Skeletal muscle tissue (tissue), 4 donors: ENCODE results near the gene MSI2. TPM values are rescaled to one million over a fixed set of nuclear protein-coding genes. Genes with fewer than 3 reads are reported as not detected.

Experiments used
- H3K27ac ChIP-seq: one replicate; pipeline ENCODE4 v1.7.0; 2013; ENCODE audit warnings: mild to moderate bottlenecking, low read depth, low read length, inconsistent platforms
- H3K27me3 ChIP-seq, 3 donors: one replicate each; pipeline ENCODE4 v1.7.0; 2013; ENCODE audit warnings: low read length in 3 of 3; ENCODE audit not compliant: control insufficient read depth in 3 of 3, insufficient read depth in 3 of 3
- H3K36me3 ChIP-seq, 3 donors: one replicate each; pipeline ENCODE4 v1.7.0; 2013; ENCODE audit warnings: low read length in 3 of 3; ENCODE audit not compliant: control insufficient read depth in 3 of 3, insufficient read depth in 3 of 3
- H3K4me1 ChIP-seq, 3 donors: one replicate each; pipeline ENCODE4 v1.7.0; 2013; ENCODE audit warnings: low read length in 3 of 3, mild to moderate bottlenecking in 3 of 3; ENCODE audit not compliant: control insufficient read depth in 3 of 3, insufficient read depth in 3 of 3
- H3K4me3 ChIP-seq, 3 donors: one replicate each; pipeline ENCODE4 v1.7.0; 2013; ENCODE audit warnings: low read length in 3 of 3
- H3K9ac ChIP-seq, 3 donors: one replicate each; pipeline ENCODE4 v1.7.0; 2013; ENCODE audit warnings: low read length in 3 of 3, mild to moderate bottlenecking in 3 of 3, moderate library complexity in 2 of 3, low read depth in 1 of 3
- H3K9me3 ChIP-seq, 3 donors: one replicate each; pipeline ENCODE4 v1.7.0; 2013; ENCODE audit warnings: low read length in 3 of 3; ENCODE audit not compliant: control insufficient read depth in 3 of 3
- total RNA-seq: library from RNA; depleted of rRNA; stranded (reverse); fragments of >200 nt; gene quantifications from one replicate; pipeline ENCODE4 v1.2.3, GENCODE V29; 2014
- donor health status: Osteomylitis.

Gene MSI2
- total RNA-seq, 1 donor from 2014 or later = 20.4 TPM

- no peaks in the 10 kb centered on the region for H3K27me3 ChIP-seq
- no peak overlapping the region for H3K9ac ChIP-seq
- H3K36me3 ChIP-seq = no peaks in the 10 kb centered on the region
- no peak overlapping the region for H3K4me3 ChIP-seq
- no peak overlapping the region for H3K27ac ChIP-seq
- H3K9me3 ChIP-seq = no peaks in the 10 kb centered on the region
- peaks cover 52 to 69% (median 63%) of the 10 kb centered on the region in 3 donors for H3K4me1 ChIP-seq
Observed at GRCh38 chr17:57574040-57574513, 317.8 kb downstream of the MSI2 start.

DNA sequence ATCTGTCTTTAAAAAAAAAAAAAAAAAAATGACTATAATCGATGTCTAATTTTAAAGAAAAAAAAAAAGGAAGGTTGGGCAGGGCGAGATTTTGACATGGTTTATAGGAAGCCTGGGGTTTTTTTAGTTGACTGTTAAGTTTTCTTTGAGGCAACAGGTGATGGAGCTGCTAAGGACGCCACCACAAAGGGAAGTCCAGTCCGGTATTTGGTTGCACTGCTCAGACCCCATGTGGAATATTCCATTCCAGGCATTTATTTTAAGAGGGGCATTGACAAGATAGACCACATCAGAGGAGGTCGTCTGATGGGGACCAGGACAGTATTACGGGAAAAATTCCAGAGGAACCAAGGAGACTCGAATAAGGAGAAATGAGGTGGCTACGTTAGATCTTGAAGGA, 320.4 kb downstream of the MSI2 start:
- no peaks in the 10 kb centered on the region for H3K27me3 ChIP-seq
- H3K4me3 ChIP-seq = no peak overlapping the region
- H3K27ac ChIP-seq = no peak overlapping the region
- peaks cover 38 to 70% (median 56%) of the 10 kb centered on the region in 3 donors for H3K4me1 ChIP-seq
- no peaks in the 10 kb centered on the region for H3K36me3 ChIP-seq
- no peak overlapping the region for H3K9ac ChIP-seq
- no peaks in the 10 kb centered on the region for H3K9me3 ChIP-seq

DNA sequence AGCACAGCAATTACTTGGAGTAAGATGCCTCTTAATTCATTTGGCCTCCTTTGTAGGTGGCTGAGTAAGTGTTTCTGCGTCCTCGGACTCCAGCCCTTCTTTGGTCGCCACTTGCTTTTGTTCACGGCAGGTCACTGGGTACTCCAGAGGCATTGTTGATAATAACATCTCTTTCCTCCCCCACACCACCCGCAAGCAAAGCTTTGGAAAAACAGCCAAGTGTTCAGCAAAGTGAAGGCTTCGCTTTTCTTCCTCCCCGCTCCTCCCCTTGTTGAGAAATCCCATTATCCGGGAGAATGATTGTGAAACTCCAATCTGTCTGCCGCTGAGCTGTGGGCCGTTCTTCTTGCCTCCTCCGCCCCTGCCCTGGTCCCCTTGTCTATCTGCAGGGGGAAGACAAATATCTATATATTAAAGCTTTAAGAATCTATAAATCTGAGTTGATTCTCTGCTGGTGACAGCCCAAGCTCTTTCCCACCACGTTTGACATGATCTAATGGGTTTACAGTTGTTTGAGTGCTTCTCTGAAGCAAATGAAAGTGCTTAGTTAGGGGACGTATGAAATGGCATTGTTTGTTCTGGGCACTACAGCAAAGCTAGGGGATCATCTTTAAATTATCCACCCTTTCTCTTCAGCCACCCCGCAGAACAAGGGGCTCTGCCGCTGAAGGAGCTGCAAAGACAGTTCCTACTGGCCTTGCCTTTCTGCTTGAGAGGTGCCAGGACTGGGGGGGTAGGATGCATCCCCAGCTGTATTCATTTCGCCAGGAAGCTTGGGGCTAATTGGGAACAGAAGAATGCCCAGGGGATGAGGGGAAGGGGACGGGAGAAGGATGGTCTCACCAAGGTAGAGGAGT, 321.7 kb downstream of the MSI2 start:
- Histone ChIP-seq H3K9ac (peak overlapping the region in 2 of 3 donors; percentile 49 to 60), H3K27me3 (no peaks in the 10 kb centered on the region), H3K36me3 (no peaks in the 10 kb centered on the region), H3K4me3 (peak overlapping the region; percentile 12 to 59 (median 36)), H3K27ac (peak overlapping the region; percentile 1), H3K4me1 (peaks cover 27 to 57% (median 44%) of the 10 kb centered on the region in 3 donors), H3K9me3 (no peaks in the 10 kb centered on the region)

- Histone ChIP-seq H3K4me3 (peak overlapping the region; percentile 1 to 59 (median 36)), H3K9me3 (no peaks in the 10 kb centered on the region)
Observed at GRCh38 chr17:57578608-57579225, 322.4 kb downstream of the MSI2 start.

GRCh38 chr17:57579245-57579644, 322.9 kb downstream of the MSI2 start:
- H3K36me3 ChIP-seq = no peaks in the 10 kb centered on the region
- H3K27ac ChIP-seq = no peak overlapping the region
- H3K9ac ChIP-seq = no peak overlapping the region
- H3K9me3 ChIP-seq = no peaks in the 10 kb centered on the region
- H3K4me3 ChIP-seq = no peak overlapping the region
- peaks cover 17 to 45% (median 32%) of the 10 kb centered on the region in 3 donors for H3K4me1 ChIP-seq
- H3K27me3 ChIP-seq = no peaks in the 10 kb centered on the region

More at GRCh38 chr17:57578608-57579225, 322.4 kb downstream of the MSI2 start:
- H3K9ac ChIP-seq = peak overlapping the region in 2 of 3 donors; percentile 49 to 60
- no peaks in the 10 kb centered on the region for H3K36me3 ChIP-seq
- no peak overlapping the region for H3K27ac ChIP-seq
- H3K4me1 ChIP-seq = peaks cover 19 to 50% (median 37%) of the 10 kb centered on the region in 3 donors
- no peaks in the 10 kb centered on the region for H3K27me3 ChIP-seq

GRCh38 chr17:57580055-57580739, 323.9 kb downstream of the MSI2 start:
- no peak overlapping the region for H3K9ac ChIP-seq
- no peaks in the 10 kb centered on the region for H3K36me3 ChIP-seq
- H3K27ac ChIP-seq = no peak overlapping the region
- no peaks in the 10 kb centered on the region for H3K27me3 ChIP-seq
- H3K4me1 ChIP-seq = peaks cover 17 to 41% (median 27%) of the 10 kb centered on the region in 3 donors
- H3K4me3 ChIP-seq = no peak overlapping the region
- no peaks in the 10 kb centered on the region for H3K9me3 ChIP-seq

DNA sequence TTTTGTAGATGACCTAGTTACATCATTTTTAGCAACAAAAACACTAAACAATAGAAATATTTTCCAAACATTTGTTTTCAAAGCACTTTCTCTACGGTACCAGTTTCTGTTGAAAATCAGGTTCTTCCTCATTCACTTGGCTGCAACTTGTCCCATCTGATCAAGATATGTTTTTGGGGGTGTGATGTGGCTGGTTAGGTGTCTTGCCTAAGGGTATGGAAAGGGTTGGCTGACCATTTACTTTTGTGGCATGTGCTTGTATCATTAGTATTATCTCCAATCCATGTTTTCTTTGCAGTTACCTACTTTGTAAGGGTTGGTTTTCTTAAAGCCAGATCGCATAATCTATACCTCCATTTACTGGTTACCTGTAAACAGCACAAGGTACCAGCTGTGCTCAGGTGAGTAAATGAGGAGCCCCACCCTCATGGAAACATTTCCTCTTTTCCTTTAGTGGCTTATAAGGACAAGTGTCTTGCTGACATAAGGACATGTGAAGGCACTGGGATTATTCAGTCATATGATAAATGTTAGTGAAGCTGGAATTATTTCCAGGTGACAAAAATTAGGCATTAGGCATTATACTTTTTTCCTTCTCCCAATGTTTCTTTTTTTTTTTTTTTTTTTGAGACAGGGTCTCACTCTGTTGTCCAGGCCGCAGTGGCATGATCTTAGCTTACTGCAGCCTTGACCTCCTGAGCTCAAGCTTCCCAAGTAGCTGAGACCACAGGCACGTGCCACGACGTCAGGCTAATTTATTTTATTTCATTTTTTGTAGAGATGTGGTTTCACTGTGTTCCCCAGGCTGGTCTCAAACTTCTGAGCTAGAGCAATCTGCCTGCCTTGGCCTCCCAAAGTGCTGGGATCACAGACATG, 326.8 kb downstream of the MSI2 start:
- H3K9ac ChIP-seq = no peak overlapping the region
- no peaks in the 10 kb centered on the region for H3K27me3 ChIP-seq
- H3K4me3 ChIP-seq = no peak overlapping the region
- H3K4me1 ChIP-seq = peaks cover 6 to 44% (median 18%) of the 10 kb centered on the region in 3 donors
- H3K27ac ChIP-seq = no peak overlapping the region
- H3K36me3 ChIP-seq = no peaks in the 10 kb centered on the region
- H3K9me3 ChIP-seq = no peaks in the 10 kb centered on the region

GRCh38 chr17:57584050-57584551, 327.8 kb downstream of the MSI2 start:
- no peak overlapping the region for H3K9ac ChIP-seq
- H3K27me3 ChIP-seq = no peaks in the 10 kb centered on the region
- peaks cover 0 to 44% (median 18%) of the 10 kb centered on the region in 3 donors for H3K4me1 ChIP-seq
- no peaks in the 10 kb centered on the region for H3K9me3 ChIP-seq
- no peak overlapping the region for H3K4me3 ChIP-seq
- H3K36me3 ChIP-seq = no peaks in the 10 kb centered on the region
- H3K27ac ChIP-seq = no peak overlapping the region
